Activated T-helper 17 cell treated with anti-CD3 and anti-CD28 coated beads, Interleukin-2, amount 50 U/mL, for 72 hours (primary cell): ENCODE data around the gene MPPE1. TPM values are rescaled to one million over a fixed set of nuclear protein-coding genes. Genes with fewer than 3 reads are reported as not detected.
A peak's percentile ranks its signal among the peaks of the same experiment; 100 is the strongest.
"Not testable (repeated sequence)": the region's sequence is repeated elsewhere in the genome, so short reads cannot be mapped to it uniquely, and the experiment has no call there.

Source experiments
- ATAC-seq: fragments of 150-1000 bp; cut with Tn5 transposase; replicated peaks from 2 replicates; pipeline ENCODE4 v1.10.0; 2021; ENCODE audit warnings: mild to moderate bottlenecking, moderate library complexity
- H3K27ac Mint-ChIP-seq: one replicate; pipeline ENCODE4 v1.8.0; 2022; ENCODE audit warnings: mixed read lengths
- H3K27me3 Mint-ChIP-seq: one replicate; pipeline ENCODE4 v1.8.0; 2022; ENCODE audit warnings: mixed read lengths
- H3K36me3 Mint-ChIP-seq: one replicate; pipeline ENCODE4 v1.8.0; 2022; ENCODE audit warnings: low read depth, mild to moderate bottlenecking, mixed read lengths
- H3K4me1 Mint-ChIP-seq: one replicate; pipeline ENCODE4 v1.8.0; 2022; ENCODE audit warnings: mixed read lengths
- H3K4me3 Mint-ChIP-seq: one replicate; pipeline ENCODE4 v1.8.0; 2022; ENCODE audit warnings: mild to moderate bottlenecking, mixed read lengths
- H3K9me3 Mint-ChIP-seq: one replicate; pipeline ENCODE4 v1.8.0; 2022; ENCODE audit warnings: mixed read lengths
- total RNA-seq, 2 donors: library from RNA; stranded (reverse); gene quantifications; one replicate each; pipeline ENCODE4 v1.2.3, GENCODE V29; 2022

The MPPE1 gene, protein sequence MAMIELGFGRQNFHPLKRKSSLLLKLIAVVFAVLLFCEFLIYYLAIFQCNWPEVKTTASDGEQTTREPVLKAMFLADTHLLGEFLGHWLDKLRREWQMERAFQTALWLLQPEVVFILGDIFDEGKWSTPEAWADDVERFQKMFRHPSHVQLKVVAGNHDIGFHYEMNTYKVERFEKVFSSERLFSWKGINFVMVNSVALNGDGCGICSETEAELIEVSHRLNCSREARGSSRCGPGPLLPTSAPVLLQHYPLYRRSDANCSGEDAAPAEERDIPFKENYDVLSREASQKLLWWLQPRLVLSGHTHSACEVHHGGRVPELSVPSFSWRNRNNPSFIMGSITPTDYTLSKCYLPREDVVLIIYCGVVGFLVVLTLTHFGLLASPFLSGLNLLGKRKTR
- total RNA-seq = 10 to 100 TPM; 34.4 to 38.1 TPM

DNA sequence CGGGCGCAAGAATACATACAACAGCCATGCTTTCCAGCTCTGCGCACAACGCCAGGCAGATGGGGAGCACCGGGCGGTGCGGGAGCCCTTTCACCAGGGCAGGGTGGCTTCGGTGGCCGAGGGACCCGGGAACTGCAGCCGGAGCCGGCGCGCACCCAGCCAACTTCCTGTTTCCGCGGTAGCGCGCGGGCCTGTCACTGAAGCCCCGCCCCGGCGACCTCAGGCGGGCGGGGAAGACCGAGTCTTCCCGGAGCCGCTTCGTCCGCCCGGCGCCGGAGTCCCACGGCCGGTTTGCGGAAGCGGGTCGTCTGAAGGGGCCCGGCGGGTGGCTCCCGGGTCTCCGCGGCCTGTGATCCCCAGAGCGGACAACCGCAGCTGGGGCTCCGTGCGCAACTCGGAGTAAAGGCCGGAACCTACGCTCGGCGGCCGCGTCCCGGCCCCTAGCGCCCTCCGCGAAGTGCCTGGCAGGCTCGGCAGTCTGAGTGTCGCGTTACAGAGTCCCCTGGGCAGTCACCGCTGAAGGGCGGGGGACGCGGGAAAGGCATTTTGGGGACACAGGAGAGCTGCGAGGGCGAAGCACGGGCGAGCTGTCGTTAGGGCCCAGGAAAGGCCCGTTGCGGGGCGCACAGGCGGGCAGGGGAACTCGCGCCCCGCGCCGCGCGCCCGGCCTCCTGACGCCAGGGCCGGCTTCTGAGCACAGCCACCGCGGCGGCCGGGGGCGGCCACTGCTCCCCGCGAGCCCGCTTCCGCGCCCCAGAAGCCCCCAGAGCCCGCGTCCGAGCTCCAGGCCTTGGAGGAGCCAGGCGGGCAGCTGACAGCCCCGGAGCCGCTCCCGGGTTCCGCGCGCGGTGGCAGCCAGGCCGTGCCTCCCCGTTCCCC is at the start of gene MPPE1:
Gene MPPE1, minus strand, starts transcription at position 136 of the 879 bp plus-strand sequence. CDS start 11,053 bp downstream, outside the sequence.
- Mint-ChIP-seq H3K4me3 (peak within 1 kb of the TSS; percentile 92), H3K9me3 (no peaks in the 10 kb centered on the region), H3K27me3 (no peaks in the 10 kb centered on the region), H3K4me1 (peaks cover 8% of the 10 kb centered on the region), H3K36me3 (peaks cover 25% of the 10 kb centered on the region), H3K27ac (peak within 1 kb of the TSS; percentile 90)
- ATAC-seq = peak; percentile 95

DNA sequence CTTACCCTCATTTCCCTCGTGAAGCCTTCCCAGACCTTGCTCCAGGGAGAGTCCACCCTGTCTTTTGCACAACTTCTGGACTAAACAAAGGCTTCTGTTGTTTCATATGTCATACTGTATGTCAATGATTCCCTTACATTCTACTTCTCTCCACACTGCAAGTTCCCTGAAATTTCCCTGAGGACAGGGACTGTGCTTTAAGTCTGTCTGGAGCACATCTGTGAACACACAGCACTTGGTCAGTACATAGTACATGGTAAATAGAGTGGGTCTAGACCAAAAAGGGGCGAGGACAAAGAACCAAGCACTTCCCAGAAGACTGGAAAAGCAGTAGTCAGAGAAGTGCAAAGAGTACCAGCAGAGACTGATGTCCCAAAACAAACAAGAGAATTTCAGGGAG is 49.5 kb upstream of the MPPE1 start:
- Mint-ChIP-seq H3K27me3 (peaks cover 7% of the 10 kb centered on the region), H3K4me1 (no peaks in the 10 kb centered on the region), H3K27ac (no peak overlapping the region), H3K9me3 (peaks cover 12% of the 10 kb centered on the region), H3K36me3 (no peaks in the 10 kb centered on the region), H3K4me3 (no peak overlapping the region)
- ATAC-seq = no peak

DNA sequence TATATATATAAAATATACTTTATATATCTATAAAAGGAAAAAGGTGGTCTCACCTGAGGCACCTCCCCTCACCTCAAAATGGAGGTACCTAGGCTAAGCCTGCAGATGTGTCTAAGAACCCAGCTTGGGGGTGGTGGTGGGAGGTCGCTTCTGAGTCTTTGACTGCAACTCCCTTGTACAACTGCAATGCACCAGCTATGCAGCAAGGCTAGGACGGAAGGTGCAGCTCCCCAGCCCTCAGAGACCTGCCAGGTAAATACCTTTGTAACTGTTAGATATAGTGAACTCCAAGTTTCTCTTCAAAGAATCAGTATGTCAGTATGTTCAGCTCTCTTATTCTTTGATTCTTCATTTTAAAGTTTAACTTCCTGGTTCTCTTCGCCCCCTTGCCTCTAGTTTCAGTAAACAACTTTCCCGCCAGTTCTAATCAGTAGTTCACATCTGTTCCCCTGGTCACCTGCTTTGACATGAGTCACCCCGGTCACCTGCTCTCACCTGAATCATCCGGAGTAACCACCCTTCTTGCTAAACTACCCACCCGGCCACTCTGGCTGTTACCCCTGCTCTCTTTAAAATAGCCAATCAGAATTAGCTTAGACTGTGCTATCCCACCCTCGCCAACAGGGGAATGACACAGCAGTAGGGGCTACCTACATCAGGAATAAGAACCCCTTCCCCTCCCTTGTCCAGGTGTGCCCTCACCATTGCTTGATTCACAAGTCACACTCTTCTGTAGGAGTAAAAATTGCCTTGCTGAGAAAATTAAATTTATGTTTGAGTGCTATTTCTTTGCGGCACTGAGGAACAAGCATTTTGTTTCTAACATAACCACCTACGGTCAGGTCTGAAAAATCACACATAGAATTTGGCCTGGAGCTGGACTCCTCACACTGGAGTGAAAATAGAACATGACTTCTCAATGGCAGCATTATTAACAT is 48.5 kb upstream of the MPPE1 start:
- Mint-ChIP-seq H3K4me1 (no peaks in the 10 kb centered on the region), H3K36me3 (no peaks in the 10 kb centered on the region), H3K27ac (no peak overlapping the region), H3K4me3 (no peak overlapping the region), H3K27me3 (peaks cover 7% of the 10 kb centered on the region), H3K9me3 (peaks cover 12% of the 10 kb centered on the region)
- no peak for ATAC-seq

DNA sequence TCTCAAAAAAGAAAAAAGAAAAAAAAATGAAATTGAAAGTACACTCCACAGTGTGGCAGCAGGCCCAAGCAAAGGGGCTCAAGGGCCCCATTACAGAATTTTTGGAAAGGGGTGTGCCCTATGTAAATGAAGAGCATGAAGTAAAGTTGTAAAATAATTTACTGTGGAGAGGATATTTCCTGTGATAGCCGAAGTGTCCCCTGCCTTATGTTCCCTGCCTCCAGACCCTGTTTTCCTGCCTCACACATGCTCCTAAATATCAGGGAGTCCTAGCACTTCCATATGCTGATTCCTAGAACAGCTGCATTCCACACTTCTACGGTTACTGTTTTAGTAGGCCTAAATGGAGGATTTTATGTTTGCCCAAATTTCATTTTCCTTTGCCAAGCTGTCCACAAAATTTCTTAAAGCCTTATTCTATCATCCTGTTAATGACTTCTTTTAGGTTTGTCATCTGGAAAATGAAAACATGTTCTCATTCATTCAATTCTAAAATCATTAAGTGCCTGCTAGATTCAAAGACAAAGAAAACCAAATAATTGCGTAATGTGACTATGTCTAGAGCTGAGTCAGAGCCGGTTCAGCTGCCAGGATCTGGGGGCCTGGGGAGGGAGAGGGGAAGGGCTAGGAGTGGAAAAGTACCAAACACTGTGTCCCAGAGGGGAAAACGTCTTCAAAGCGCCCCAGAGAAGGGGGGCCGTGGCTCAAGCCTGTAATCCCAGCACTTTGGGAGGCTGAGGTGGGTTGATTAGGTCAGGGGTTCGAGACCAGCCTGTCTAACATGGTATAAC is 47.3 kb upstream of the MPPE1 start:
- Mint-ChIP-seq H3K9me3 (peaks cover 12% of the 10 kb centered on the region), H3K4me1 (no peaks in the 10 kb centered on the region), H3K27ac (no peak overlapping the region), H3K36me3 (no peaks in the 10 kb centered on the region), H3K27me3 (peaks cover 4% of the 10 kb centered on the region), H3K4me3 (no peak overlapping the region)
- no peak for ATAC-seq

DNA sequence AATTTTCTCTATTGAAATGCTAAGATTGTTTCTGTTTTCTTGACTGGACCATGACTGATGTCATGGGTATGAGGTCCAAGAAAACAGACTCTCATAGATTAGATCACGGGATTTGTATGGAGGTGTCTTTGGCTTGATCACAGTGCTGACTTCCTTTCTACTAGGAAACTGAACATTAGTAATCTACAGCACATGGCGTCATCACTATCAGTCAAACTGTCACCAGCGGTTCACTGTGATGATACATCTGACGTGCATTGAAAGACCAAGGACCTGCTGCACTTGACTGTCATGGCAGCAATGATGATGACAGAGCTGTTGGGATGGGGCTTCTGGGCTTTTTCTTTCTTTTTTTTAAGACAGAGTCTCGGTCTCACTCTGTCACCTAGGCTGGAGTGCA is 45.0 kb upstream of the MPPE1 start:
- H3K4me1 Mint-ChIP-seq = no peaks in the 10 kb centered on the region
- peaks cover 12% of the 10 kb centered on the region for H3K9me3 Mint-ChIP-seq
- H3K27ac Mint-ChIP-seq = no peak overlapping the region
- peaks cover 4% of the 10 kb centered on the region for H3K27me3 Mint-ChIP-seq
- ATAC-seq = peak; percentile 52
- no peak overlapping the region for H3K4me3 Mint-ChIP-seq
- no peaks in the 10 kb centered on the region for H3K36me3 Mint-ChIP-seq

DNA sequence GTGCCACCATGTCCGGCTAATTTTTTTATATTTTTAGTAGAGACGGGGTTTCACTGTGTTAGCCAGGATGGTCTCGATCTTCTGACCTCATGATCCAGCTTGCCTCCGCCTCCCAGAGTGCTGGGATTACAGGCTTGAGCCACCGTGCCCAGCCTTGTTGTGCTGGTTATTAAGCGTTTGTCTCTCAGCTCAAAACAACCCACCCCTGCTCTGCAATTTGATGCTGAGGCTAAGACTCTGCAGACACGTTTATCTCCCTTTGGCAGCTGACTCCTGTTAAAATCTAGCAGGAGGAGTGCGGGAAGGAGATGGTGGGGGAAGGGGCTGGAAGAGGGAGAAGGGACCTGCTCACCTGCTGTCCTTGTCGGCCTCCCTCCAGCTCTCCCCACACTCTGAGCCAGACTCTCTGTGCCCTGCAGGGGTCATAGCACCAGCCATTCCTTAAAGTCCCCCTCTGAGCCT is 43.3 kb upstream of the MPPE1 start:
- Mint-ChIP-seq H3K27me3 (no peaks in the 10 kb centered on the region), H3K36me3 (no peaks in the 10 kb centered on the region), H3K27ac (no peak overlapping the region), H3K9me3 (no peaks in the 10 kb centered on the region), H3K4me1 (peaks cover 3% of the 10 kb centered on the region), H3K4me3 (no peak overlapping the region)
- ATAC-seq = no peak

DNA sequence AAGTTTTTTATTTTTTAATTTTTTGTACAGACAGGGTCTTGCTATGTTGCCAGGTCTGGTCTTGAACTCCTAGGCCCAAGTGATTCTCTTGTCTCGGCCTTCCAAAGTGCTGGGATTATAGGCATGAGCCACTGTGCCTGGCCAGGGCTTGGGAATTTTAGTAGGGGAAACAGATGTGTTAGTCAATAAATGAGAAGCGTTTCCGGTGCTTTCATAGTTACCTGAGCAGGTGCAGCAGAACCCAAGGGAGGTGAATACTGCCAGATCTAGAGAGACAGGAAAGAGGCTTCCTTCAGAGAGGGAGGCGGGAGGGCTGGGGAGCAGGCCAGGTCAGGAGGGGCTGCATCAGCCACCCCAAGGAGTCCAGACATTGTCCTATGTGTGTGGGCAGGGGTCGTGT is 42.7 kb upstream of the MPPE1 start:
- ATAC-seq = no peak
- H3K9me3 Mint-ChIP-seq = no peaks in the 10 kb centered on the region
- no peak overlapping the region for H3K27ac Mint-ChIP-seq

DNA sequence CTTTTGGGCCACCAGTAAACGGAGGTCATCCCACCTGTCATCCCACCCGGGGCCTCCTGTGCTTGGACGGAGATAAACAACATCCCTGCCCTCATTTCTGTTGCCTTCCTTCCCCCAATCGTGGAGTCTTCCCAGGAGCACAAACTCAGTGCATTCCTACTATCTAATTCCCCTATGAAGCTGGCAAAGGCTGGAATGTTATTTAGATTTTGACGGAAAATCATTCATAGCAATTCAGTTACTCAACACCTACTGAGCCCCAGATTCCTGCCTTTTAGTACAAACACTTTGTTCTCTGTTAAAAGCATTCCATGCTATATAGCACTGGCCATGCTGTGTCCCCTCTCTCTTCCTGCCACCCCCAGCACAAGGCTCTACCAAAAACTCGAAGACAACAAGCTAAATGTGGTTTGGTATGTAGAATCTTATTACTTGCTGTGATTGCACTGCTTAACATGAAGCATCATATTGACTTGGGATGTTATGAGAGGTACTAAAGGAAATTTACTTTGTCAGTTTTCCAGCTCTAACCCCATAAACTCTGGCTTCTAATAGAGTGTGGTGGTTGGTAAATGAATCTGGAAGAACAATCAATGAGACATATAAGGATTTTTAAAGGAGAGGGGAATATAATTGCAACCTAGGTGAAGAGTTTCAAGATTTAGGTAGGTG is 40.9 kb upstream of the MPPE1 start:
- no peak for ATAC-seq
- H3K4me1 Mint-ChIP-seq = peaks cover 4% of the 10 kb centered on the region
- H3K27ac Mint-ChIP-seq = no peak overlapping the region
- no peaks in the 10 kb centered on the region for H3K9me3 Mint-ChIP-seq
- no peaks in the 10 kb centered on the region for H3K36me3 Mint-ChIP-seq
- H3K27me3 Mint-ChIP-seq = no peaks in the 10 kb centered on the region
- no peak overlapping the region for H3K4me3 Mint-ChIP-seq

More for the DNA sequence above, 42.7 kb upstream of the MPPE1 start:
- Mint-ChIP-seq H3K4me3 (no peak overlapping the region), H3K4me1 (peaks cover 4% of the 10 kb centered on the region), H3K36me3 (no peaks in the 10 kb centered on the region), H3K27me3 (no peaks in the 10 kb centered on the region)

DNA sequence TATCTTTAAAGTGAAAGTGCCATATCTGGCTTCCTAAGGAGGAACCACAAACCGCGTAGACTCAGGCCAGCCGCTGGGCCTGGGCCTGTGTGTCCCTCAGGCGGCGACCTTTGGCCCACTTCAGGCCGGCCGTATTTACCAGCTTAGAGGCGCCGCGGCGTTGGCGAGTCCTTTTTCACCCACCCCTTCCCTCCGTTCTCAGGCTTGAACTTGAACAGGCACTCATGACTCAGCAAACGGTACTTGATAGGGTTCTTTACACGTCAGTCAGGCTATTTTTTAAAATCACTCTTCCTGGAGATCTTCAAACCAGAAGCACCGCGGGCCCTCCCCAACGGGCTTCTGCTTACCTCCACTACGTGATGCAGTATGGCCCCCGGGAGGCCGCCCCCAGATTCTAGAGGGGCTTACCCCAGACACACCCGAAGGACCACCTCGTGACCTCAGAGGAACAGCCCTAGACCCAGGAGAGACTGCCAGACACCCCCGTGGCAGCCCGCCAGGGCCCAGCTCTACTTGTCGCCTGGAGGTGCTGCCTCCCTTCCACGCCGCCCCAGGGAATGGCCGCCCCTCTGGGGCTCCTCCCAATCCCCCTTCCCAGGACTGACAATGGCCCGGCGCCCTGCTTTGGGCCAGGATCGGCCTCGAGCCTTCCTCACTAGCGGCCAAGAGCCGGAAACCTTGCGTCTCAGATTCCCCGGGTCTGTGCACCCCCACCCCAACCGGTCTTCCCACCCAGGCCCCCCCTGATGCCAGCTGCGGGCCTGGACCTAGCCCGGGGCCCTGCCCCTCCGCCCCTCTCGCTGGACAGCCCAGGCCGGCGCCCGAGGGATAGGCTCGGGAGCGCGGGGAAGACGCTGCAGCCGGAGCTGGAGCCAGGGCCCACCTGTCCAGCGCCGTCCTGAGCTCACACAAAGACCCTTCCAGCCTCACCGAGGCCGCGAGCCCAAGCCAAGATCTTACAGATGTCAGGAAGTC is 39.4 kb upstream of the MPPE1 start:
- peak overlapping the region; percentile 85 for H3K4me3 Mint-ChIP-seq
- peaks cover 3% of the 10 kb centered on the region for H3K27me3 Mint-ChIP-seq
- ATAC-seq = peak; percentile 96
- no peaks in the 10 kb centered on the region for H3K9me3 Mint-ChIP-seq
- peaks cover 4% of the 10 kb centered on the region for H3K4me1 Mint-ChIP-seq
- H3K36me3 Mint-ChIP-seq = no peaks in the 10 kb centered on the region
- peak overlapping the region; percentile 90 for H3K27ac Mint-ChIP-seq

DNA sequence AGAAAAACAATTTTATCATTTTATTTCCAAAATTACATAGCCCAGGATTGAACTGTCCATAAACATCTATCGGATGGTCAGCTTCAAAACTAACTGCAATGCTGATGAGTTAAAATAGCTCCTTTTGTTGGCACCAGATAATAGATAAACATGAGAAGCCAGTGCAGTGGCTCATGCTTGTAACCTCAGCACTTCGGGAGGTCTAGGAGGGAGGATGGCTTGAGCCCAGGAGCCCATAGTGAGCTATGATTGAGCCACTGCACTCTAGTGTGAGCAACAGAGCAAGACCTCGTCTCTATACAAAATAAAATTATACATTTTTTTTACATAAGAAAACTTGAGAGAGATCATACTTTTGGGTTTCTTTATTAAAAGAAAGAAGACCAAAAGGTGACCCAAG is 38.6 kb upstream of the MPPE1 start:
- H3K27ac Mint-ChIP-seq = peak overlapping the region; percentile 90
- H3K9me3 Mint-ChIP-seq = no peaks in the 10 kb centered on the region
- ATAC-seq = peak; percentile 31
- H3K4me1 Mint-ChIP-seq = peaks cover 4% of the 10 kb centered on the region
- no peaks in the 10 kb centered on the region for H3K36me3 Mint-ChIP-seq
- H3K4me3 Mint-ChIP-seq = peak overlapping the region; percentile 85
- peaks cover 3% of the 10 kb centered on the region for H3K27me3 Mint-ChIP-seq

DNA sequence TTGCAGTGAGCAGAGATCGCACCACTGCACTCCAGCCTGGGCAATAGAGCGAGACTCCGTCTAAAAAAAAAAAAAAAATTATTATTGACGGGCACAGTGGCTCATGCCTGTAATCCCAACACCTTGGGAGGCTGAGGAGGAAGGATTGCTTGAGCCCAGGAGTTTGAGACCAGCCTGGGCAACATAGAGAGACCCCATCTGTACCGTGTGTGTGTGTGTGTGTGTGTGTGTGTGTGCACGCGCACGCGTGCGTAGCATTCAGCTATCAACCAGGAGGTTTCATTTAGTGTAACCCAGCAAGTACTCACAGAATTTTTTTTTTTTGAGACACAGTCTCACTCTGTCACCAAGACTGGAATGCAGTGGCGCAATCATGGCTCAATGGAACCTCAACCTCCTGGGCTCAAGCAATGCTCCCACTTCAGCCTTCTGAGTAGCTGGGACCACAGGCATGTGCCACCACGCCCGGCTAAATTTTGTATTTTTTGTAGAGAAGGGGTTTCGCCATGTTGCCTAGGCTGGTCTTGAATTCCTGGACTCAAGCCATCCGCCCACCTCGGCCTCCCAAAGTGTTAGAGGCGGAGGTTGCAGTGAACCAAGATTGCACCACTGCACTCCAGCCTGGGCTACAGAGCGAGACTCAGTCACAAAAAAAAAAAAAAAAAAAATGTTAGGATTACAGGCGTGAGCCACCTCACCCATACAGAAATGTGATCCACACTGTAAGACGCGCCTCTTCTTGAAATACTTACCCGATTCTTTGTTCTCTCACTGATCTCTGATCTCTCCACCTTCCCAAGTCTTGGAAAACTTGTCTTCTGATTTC is 37.9 kb upstream of the MPPE1 start:
- not testable (repeated sequence) for H3K9me3 Mint-ChIP-seq, H3K4me1 Mint-ChIP-seq, H3K27me3 Mint-ChIP-seq, ATAC-seq, H3K36me3 Mint-ChIP-seq
- peak overlapping the region; percentile 85 for H3K4me3 Mint-ChIP-seq
- peak overlapping the region; percentile 90 for H3K27ac Mint-ChIP-seq
